ENCODE measurements around the gene GSTM4. TPM values are rescaled to one million over a fixed set of nuclear protein-coding genes. Genes with fewer than 3 reads are reported as not detected.

Gene GSTM4
- total and polyA plus RNA-seq, 9 of the 15 experiments (the other 6 are each of a cell fraction or from before 2014, with no cell fraction given), result 18.8 to 53.4 (median 38.8) TPM

- no peak for TF ChIP-seq ETV6 (IDR thresholded peaks at IDR 0.05; ENCODE audit: borderline replicate concordance in 1 of 2, low read depth in 2 of 2, low read length in 1 of 2)
- TF ChIP-seq ETV6 (CRISPR knock-in tag; IDR thresholded peaks at IDR 0.05; ENCODE audit: borderline replicate concordance), result no peak
- TF ChIP-seq RBM25 (IDR thresholded peaks at IDR 0.05; ENCODE audit: low read depth, low read length, severe bottlenecking), result no peak
- TF ChIP-seq, protein P1, sequence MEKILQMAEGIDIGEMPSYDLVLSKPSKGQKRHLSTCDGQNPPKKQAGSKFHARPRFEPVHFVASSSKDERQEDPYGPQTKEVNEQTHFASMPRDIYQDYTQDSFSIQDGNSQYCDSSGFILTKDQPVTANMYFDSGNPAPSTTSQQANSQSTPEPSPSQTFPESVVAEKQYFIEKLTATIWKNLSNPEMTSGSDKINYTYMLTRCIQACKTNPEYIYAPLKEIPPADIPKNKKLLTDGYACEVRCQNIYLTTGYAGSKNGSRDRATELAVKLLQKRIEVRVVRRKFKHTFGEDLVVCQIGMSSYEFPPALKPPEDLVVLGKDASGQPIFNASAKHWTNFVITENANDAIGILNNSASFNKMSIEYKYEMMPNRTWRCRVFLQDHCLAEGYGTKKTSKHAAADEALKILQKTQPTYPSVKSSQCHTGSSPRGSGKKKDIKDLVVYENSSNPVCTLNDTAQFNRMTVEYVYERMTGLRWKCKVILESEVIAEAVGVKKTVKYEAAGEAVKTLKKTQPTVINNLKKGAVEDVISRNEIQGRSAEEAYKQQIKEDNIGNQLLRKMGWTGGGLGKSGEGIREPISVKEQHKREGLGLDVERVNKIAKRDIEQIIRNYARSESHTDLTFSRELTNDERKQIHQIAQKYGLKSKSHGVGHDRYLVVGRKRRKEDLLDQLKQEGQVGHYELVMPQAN (IDR thresholded peaks at IDR 0.05; ENCODE audit: borderline replicate concordance), result no peak
- TF ChIP-seq SPI1 (IDR thresholded peaks at IDR 0.05; ENCODE audit: borderline replicate concordance, low read depth, low read length), result no peak
- TF ChIP-seq ZNF695 (CRISPR knock-in tag; IDR thresholded peaks at IDR 0.05), result no peak
- TF ChIP-seq HDAC3 (IDR thresholded peaks at IDR 0.05; ENCODE audit: borderline replicate concordance, partially characterized antibody), result no peak
- no peak for TF ChIP-seq PTBP1 (IDR thresholded peaks at IDR 0.05; ENCODE audit: low read depth, low read length)
- TF ChIP-seq BRD4 (IDR thresholded peaks at IDR 0.05), result no peak
- TF ChIP-seq TBP (optimal IDR thresholded peaks at IDR 0.05; ENCODE audit: low read depth, low read length), result peak; percentile 15
- TF ChIP-seq TCF3 (CRISPR knock-in tag; IDR thresholded peaks at IDR 0.05), result no peak
- no peak for TF ChIP-seq HNRNPUL1 (IDR thresholded peaks at IDR 0.05; ENCODE audit: low read length)
- no peak for TF ChIP-seq CHCHD3 (CRISPR knock-in tag; IDR thresholded peaks at IDR 0.05)
- TF ChIP-seq CREBBP (IDR thresholded peaks at IDR 0.05; ENCODE audit: low read depth, low read length), result no peak
- no peak for TF ChIP-seq POU5F1 (IDR thresholded peaks at IDR 0.05; ENCODE audit: borderline replicate concordance, low read depth, low read length, partially characterized antibody)
- peak; percentile 43; the same call in 1 of the 2 replicates for TF ChIP-seq CTBP1 (IDR thresholded peaks at IDR 0.05; ENCODE audit: borderline replicate concordance)
- TF ChIP-seq ZBTB34 (CRISPR knock-in tag; IDR thresholded peaks at IDR 0.05), result no peak
- TF ChIP-seq CBFA2T3 (IDR thresholded peaks at IDR 0.05), result no peak
- TF ChIP-seq ZNF445 (CRISPR knock-in tag; IDR thresholded peaks at IDR 0.05; ENCODE audit: low read depth), result no peak
- TF ChIP-seq HDGF (IDR thresholded peaks at IDR 0.05), result no peak
- TF ChIP-seq SRSF7 (optimal IDR thresholded peaks at IDR 0.05; ENCODE audit: low read depth, low read length), result no peak
- TF ChIP-seq MCM5 (IDR thresholded peaks at IDR 0.05; ENCODE audit: low read depth), result no peak
- TF ChIP-seq MED1 (CRISPR knock-in tag; IDR thresholded peaks at IDR 0.05; ENCODE audit: borderline replicate concordance), result 0 out of 2 replicates have a peak, but pooled peaks have one; percentile 27
- TF ChIP-seq SIX5 (IDR thresholded peaks at IDR 0.05; ENCODE audit: borderline replicate concordance in 1 of 2, insufficient read depth in 1 of 2, low read depth in 1 of 2, low read length in 2 of 2), result no peak
- TF ChIP-seq MTF1 (CRISPR knock-in tag; IDR thresholded peaks at IDR 0.05; ENCODE audit: borderline replicate concordance), result no peak
- TF ChIP-seq HNRNPLL (IDR thresholded peaks at IDR 0.05; ENCODE audit: low read depth, low read length, poor library complexity, severe bottlenecking), result no peak
- TF ChIP-seq BCL6 (CRISPR knock-in tag; IDR thresholded peaks at IDR 0.05), result no peak
These were observed 12.3 kb upstream of the GSTM4 start (continued) for GRCh38 chr1:109643385-109644230.

Data from K562 (cell line).